ENCODE results near the gene HSCB.
"Not testable (repeated sequence)": the region's sequence is repeated elsewhere in the genome, so short reads cannot be mapped to it uniquely, and the experiment has no call there.

HSCB gene

GRCh38 chr22:28716686-28717085, 25.2 kb upstream of the HSCB start:
- H3K4me3 ChIP-seq (ENCODE audit: low read length): no peak overlapping the region
- H3K27me3 ChIP-seq (ENCODE audit: control insufficient read depth, insufficient read depth, low read length): no peaks in the 10 kb centered on the region
- no peaks in the 10 kb centered on the region for H3K36me3 ChIP-seq (ENCODE audit: control insufficient read depth, insufficient read depth, low read length)
- no peaks in the 10 kb centered on the region for H3K4me1 ChIP-seq (ENCODE audit: control insufficient read depth, insufficient read depth, low read length)
- no peak overlapping the region for H3K27ac ChIP-seq (ENCODE audit: low read depth, low read length)
- no peak overlapping the region for H3K9ac ChIP-seq (ENCODE audit: low read length)

DNA sequence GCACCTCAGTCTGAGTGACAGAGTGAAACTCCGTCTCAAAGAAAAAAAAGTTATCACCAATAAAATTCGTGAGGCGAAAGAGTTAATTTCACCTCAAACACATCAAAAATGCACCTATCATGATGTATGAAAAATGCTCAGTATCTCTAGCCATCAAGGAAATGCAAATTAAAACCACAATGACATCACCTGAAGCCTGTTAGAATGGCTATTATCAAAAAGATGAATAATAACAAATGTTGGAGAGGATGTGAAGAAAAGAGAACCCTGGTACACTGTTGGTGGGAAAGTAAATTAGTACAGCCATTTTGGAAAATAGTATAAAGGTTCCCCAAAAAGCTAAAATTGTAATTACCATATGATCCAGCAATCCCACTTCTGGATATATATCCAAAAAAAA, 23.8 kb upstream of the HSCB start:
- no peak overlapping the region for H3K4me3 ChIP-seq (ENCODE audit: low read length)
- H3K27ac ChIP-seq (ENCODE audit: low read depth, low read length): no peak overlapping the region
- no peaks in the 10 kb centered on the region for H3K27me3 ChIP-seq (ENCODE audit: control insufficient read depth, insufficient read depth, low read length)
- H3K9ac ChIP-seq (ENCODE audit: low read length): no peak overlapping the region
- H3K36me3 ChIP-seq (ENCODE audit: control insufficient read depth, insufficient read depth, low read length): no peaks in the 10 kb centered on the region
- H3K4me1 ChIP-seq (ENCODE audit: control insufficient read depth, insufficient read depth, low read length): no peaks in the 10 kb centered on the region

GRCh38 chr22:28728002-28728401, 13.8 kb upstream of the HSCB start:
- Histone ChIP-seq H3K4me3 (ENCODE audit: low read length) (no peak overlapping the region), H3K27me3 (ENCODE audit: control insufficient read depth, insufficient read depth, low read length) (no peaks in the 10 kb centered on the region), H3K9ac (ENCODE audit: low read length) (no peak overlapping the region), H3K36me3 (ENCODE audit: control insufficient read depth, insufficient read depth, low read length) (no peaks in the 10 kb centered on the region), H3K4me1 (ENCODE audit: control insufficient read depth, insufficient read depth, low read length) (no peaks in the 10 kb centered on the region), H3K27ac (ENCODE audit: low read depth, low read length) (no peak overlapping the region)

DNA sequence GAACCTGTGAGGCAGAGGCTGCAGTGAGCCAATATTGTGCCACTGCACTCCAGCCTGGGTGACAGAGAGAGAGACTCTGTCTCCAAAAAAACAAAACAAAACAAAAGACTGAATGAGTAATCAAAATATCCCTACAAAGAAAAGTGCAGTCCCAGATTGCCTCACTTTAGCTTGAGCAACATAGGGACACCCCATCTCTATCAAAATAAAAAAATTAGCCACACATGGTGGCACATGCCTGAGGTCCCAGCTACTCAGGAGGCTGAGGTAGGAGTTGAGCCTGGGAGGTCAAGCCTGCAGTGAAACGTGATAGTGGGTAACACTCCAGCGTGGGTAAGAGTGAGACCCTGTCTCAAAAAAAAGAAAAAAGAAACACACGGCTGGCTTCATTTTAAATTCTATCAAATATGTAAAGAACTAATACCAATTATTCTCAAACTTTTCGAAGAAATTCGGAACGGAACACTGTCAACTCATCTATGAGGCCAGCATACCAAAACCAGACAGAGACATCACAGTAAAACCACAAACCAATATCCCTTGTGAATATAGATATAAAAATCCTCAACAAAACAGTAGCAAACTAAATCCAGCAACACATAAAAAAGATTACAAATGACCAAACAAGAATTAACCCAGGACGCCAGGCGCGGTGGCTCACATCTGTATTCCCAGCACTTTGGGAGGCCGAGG, 13.1 kb upstream of the HSCB start:
- Histone ChIP-seq H3K4me1 (ENCODE audit: control insufficient read depth, insufficient read depth, low read length) (no peaks in the 10 kb centered on the region), H3K9ac (ENCODE audit: low read length) (no peak overlapping the region), H3K27ac (ENCODE audit: low read depth, low read length) (no peak overlapping the region), H3K36me3 (ENCODE audit: control insufficient read depth, insufficient read depth, low read length) (no peaks in the 10 kb centered on the region), H3K4me3 (ENCODE audit: low read length) (no peak overlapping the region), H3K27me3 (ENCODE audit: control insufficient read depth, insufficient read depth, low read length) (no peaks in the 10 kb centered on the region)

- Histone ChIP-seq H3K27me3 (ENCODE audit: control insufficient read depth, insufficient read depth, low read length) (no peaks in the 10 kb centered on the region), H3K36me3 (ENCODE audit: control insufficient read depth, insufficient read depth, low read length) (no peaks in the 10 kb centered on the region), H3K27ac (ENCODE audit: low read depth, low read length) (no peak overlapping the region), H3K9ac (ENCODE audit: low read length) (no peak overlapping the region), H3K4me1 (ENCODE audit: control insufficient read depth, insufficient read depth, low read length) (no peaks in the 10 kb centered on the region), H3K4me3 (ENCODE audit: low read length) (no peak overlapping the region)
Observed at GRCh38 chr22:28730179-28730578, 11.7 kb upstream of the HSCB start.

GRCh38 chr22:28734393-28734792, 7.4 kb upstream of the HSCB start:
- H3K27me3 ChIP-seq (ENCODE audit: control insufficient read depth, insufficient read depth, low read length): no peaks in the 10 kb centered on the region
- H3K36me3 ChIP-seq (ENCODE audit: control insufficient read depth, insufficient read depth, low read length): no peaks in the 10 kb centered on the region
- no peak overlapping the region for H3K9ac ChIP-seq (ENCODE audit: low read length)
- no peaks in the 10 kb centered on the region for H3K4me1 ChIP-seq (ENCODE audit: control insufficient read depth, insufficient read depth, low read length)
- no peak overlapping the region for H3K27ac ChIP-seq (ENCODE audit: low read depth, low read length)
- no peak overlapping the region for H3K4me3 ChIP-seq (ENCODE audit: low read length)

- Histone ChIP-seq H3K9ac (ENCODE audit: low read length) (no peak overlapping the region), H3K4me3 (ENCODE audit: low read length) (no peak overlapping the region), H3K27me3 (ENCODE audit: control insufficient read depth, insufficient read depth, low read length) (no peaks in the 10 kb centered on the region), H3K27ac (ENCODE audit: low read depth, low read length) (no peak overlapping the region), H3K4me1 (ENCODE audit: control insufficient read depth, insufficient read depth, low read length) (peaks cover 3% of the 10 kb centered on the region), H3K36me3 (ENCODE audit: control insufficient read depth, insufficient read depth, low read length) (no peaks in the 10 kb centered on the region)
Observed at GRCh38 chr22:28736301-28737155, 5.3 kb upstream of the HSCB start.

GRCh38 chr22:28737701-28738100, 4.1 kb upstream of the HSCB start:
- Histone ChIP-seq H3K4me3 (ENCODE audit: low read length) (no peak overlapping the region), H3K36me3 (ENCODE audit: control insufficient read depth, insufficient read depth, low read length) (no peaks in the 10 kb centered on the region), H3K27ac (ENCODE audit: low read depth, low read length) (no peak overlapping the region), H3K27me3 (ENCODE audit: control insufficient read depth, insufficient read depth, low read length) (no peaks in the 10 kb centered on the region), H3K9ac (ENCODE audit: low read length) (no peak overlapping the region), H3K4me1 (ENCODE audit: control insufficient read depth, insufficient read depth, low read length) (peaks cover 4% of the 10 kb centered on the region)

GRCh38 chr22:28738876-28739275, 3.0 kb upstream of the HSCB start:
- H3K4me1 ChIP-seq (ENCODE audit: control insufficient read depth, insufficient read depth, low read length): not testable (repeated sequence)

GRCh38 chr22:28741200-28741784, 547 bp upstream of the HSCB start:
- H3K9ac ChIP-seq (ENCODE audit: low read length): no peak overlapping the region
- no peaks in the 10 kb centered on the region for H3K27me3 ChIP-seq (ENCODE audit: control insufficient read depth, insufficient read depth, low read length)
- no peak overlapping the region for H3K27ac ChIP-seq (ENCODE audit: low read depth, low read length)
- peaks cover 9% of the 10 kb centered on the region for H3K4me1 ChIP-seq (ENCODE audit: control insufficient read depth, insufficient read depth, low read length)
- peak overlapping the region; percentile 87 for H3K4me3 ChIP-seq (ENCODE audit: low read length)
- H3K36me3 ChIP-seq (ENCODE audit: control insufficient read depth, insufficient read depth, low read length): peaks cover 6% of the 10 kb centered on the region

More at GRCh38 chr22:28738876-28739275, 3.0 kb upstream of the HSCB start:
- H3K27ac ChIP-seq (ENCODE audit: low read depth, low read length); H3K9ac ChIP-seq (ENCODE audit: low read length); H3K4me3 ChIP-seq (ENCODE audit: low read length); H3K27me3 ChIP-seq (ENCODE audit: control insufficient read depth, insufficient read depth, low read length); H3K36me3 ChIP-seq (ENCODE audit: control insufficient read depth, insufficient read depth, low read length): not testable (repeated sequence)

- peaks cover 10% of the 10 kb centered on the region for H3K36me3 ChIP-seq (ENCODE audit: control insufficient read depth, insufficient read depth, low read length)
- H3K27me3 ChIP-seq (ENCODE audit: control insufficient read depth, insufficient read depth, low read length): no peaks in the 10 kb centered on the region
- H3K9ac ChIP-seq (ENCODE audit: low read length): peak overlapping the region; percentile 5
- H3K4me3 ChIP-seq (ENCODE audit: low read length): peak overlapping the region; percentile 87
- H3K27ac ChIP-seq (ENCODE audit: low read depth, low read length): peak overlapping the region; percentile 94
- H3K4me1 ChIP-seq (ENCODE audit: control insufficient read depth, insufficient read depth, low read length): peaks cover 9% of the 10 kb centered on the region
Observed at GRCh38 chr22:28742562-28742962, 723 bp downstream of the HSCB start.

- Histone ChIP-seq H3K9ac (ENCODE audit: low read length) (no peak overlapping the region), H3K4me1 (ENCODE audit: control insufficient read depth, insufficient read depth, low read length) (peaks cover 9% of the 10 kb centered on the region), H3K27me3 (ENCODE audit: control insufficient read depth, insufficient read depth, low read length) (no peaks in the 10 kb centered on the region), H3K27ac (ENCODE audit: low read depth, low read length) (no peak overlapping the region), H3K4me3 (ENCODE audit: low read length) (no peak overlapping the region), H3K36me3 (ENCODE audit: control insufficient read depth, insufficient read depth, low read length) (peaks cover 11% of the 10 kb centered on the region)
Observed at GRCh38 chr22:28743852-28744251, 2.0 kb downstream of the HSCB start.

Data from rectal smooth muscle tissue (tissue), 1 donor.